Measurements from ENCODE around the gene SH2D1B. TPM values are rescaled to one million over a fixed set of nuclear protein-coding genes. Genes with fewer than 3 reads are reported as not detected.

The SH2D1B gene
- total and polyA plus RNA-seq, 2 donors (not counting 1 experiment from before 2014, with no cell fraction given) = 0.15 TPM

- DNase-seq = no peak
- no peaks in the 10 kb centered on the region for H3K9me3 Mint-ChIP-seq (ENCODE audit: insufficient read depth)
- WGBS (ENCODE audit: insufficient coverage) = 98% methylated on average over 8 of the region's 10 CpGs
- TF ChIP-seq EZH2 (IDR thresholded peaks at IDR 0.05; ENCODE audit: borderline replicate concordance, insufficient read depth, low read depth, low read length, poor library complexity, severe bottlenecking) (no peak), CTCF (IDR thresholded peaks at IDR 0.05) (no peak)
- CTCF ChIA-PET = no interaction called here
- Histone ChIP-seq H2AFZ (ENCODE audit: insufficient read depth, low read depth, low read length, poor library complexity, severe bottlenecking) (no peak overlapping the region), H3K36me3 (replicated peaks in 1 of 2; ENCODE audit: control extremely low read depth in 1 of 2, control insufficient read depth in 1 of 2, extremely low read depth in 1 of 2, insufficient read depth in 2 of 2, low read length in 1 of 2) (no peaks in the 10 kb centered on the region), H3K9ac (ENCODE audit: low read length) (no peak overlapping the region), H3K9me3 (ENCODE audit: control extremely low read depth in 1 of 3, control insufficient read depth in 2 of 3, insufficient read depth in 1 of 3, low read length in 2 of 3) (no peaks in the 10 kb centered on the region), H4K20me1 (ENCODE audit: control insufficient read depth, insufficient read depth, low read length, poor library complexity, severe bottlenecking) (no peaks in the 10 kb centered on the region), H3K4me3 (ENCODE audit: control extremely low read depth in 1 of 5, extremely low read depth in 1 of 5, insufficient read depth in 1 of 5, low read depth in 2 of 5, low read length in 4 of 5) (no peak overlapping the region), H3K4me2 (replicated peaks; ENCODE audit: low read depth, low read length, poor library complexity, severe bottlenecking) (no peak overlapping the region), H3K27me3 (replicated peaks in 1 of 4; ENCODE audit: control extremely low read depth in 1 of 4, control insufficient read depth in 3 of 4, insufficient read depth in 4 of 4, low read length in 3 of 4) (peaks cover 0 to 8% (median 2%) of the 10 kb centered on the region in 4 experiments), H3K4me1 (ENCODE audit: control insufficient read depth in 2 of 2, insufficient read depth in 2 of 2, low read length in 2 of 2) (no peaks in the 10 kb centered on the region), H3K27ac (ENCODE audit: low read length in 2 of 2) (no peak overlapping the region), H3K79me2 (ENCODE audit: control insufficient read depth, insufficient read depth, low read length) (no peaks in the 10 kb centered on the region)
- H3K4me1 Mint-ChIP-seq = no peaks in the 10 kb centered on the region
- H3K27ac Mint-ChIP-seq = no peak overlapping the region
- ATAC-seq (ENCODE audit: low read depth) = no peak
- peaks cover 50% of the 10 kb centered on the region for H3K27me3 Mint-ChIP-seq
- H3K4me3 Mint-ChIP-seq = no peak overlapping the region
- intact Hi-C loops (cut with micrococcal nuclease) = no loop called here
- POLR2A ChIA-PET = no interaction called here
Measured at GRCh38 chr1:162400790-162401355, 11.1 kb downstream of the SH2D1B start.

GRCh38 chr1:162398999-162399580 lies 12.8 kb downstream of the SH2D1B start:
- Histone ChIP-seq H3K4me3 (ENCODE audit: control extremely low read depth in 1 of 5, extremely low read depth in 1 of 5, insufficient read depth in 1 of 5, low read depth in 2 of 5, low read length in 4 of 5) (no peak overlapping the region), H4K20me1 (ENCODE audit: control insufficient read depth, insufficient read depth, low read length, poor library complexity, severe bottlenecking) (no peaks in the 10 kb centered on the region), H3K27me3 (replicated peaks in 1 of 4; ENCODE audit: control extremely low read depth in 1 of 4, control insufficient read depth in 3 of 4, insufficient read depth in 4 of 4, low read length in 3 of 4) (peaks cover 0 to 8% (median 2%) of the 10 kb centered on the region in 4 experiments), H3K4me1 (ENCODE audit: control insufficient read depth in 2 of 2, insufficient read depth in 2 of 2, low read length in 2 of 2) (no peaks in the 10 kb centered on the region), H2AFZ (ENCODE audit: insufficient read depth, low read depth, low read length, poor library complexity, severe bottlenecking) (no peak overlapping the region), H3K9me3 (ENCODE audit: control extremely low read depth in 1 of 3, control insufficient read depth in 2 of 3, insufficient read depth in 1 of 3, low read length in 2 of 3) (no peaks in the 10 kb centered on the region), H3K9ac (ENCODE audit: low read length) (no peak overlapping the region), H3K79me2 (ENCODE audit: control insufficient read depth, insufficient read depth, low read length) (no peaks in the 10 kb centered on the region), H3K27ac (ENCODE audit: low read length in 2 of 2) (no peak overlapping the region), H3K4me2 (replicated peaks; ENCODE audit: low read depth, low read length, poor library complexity, severe bottlenecking) (no peak overlapping the region), H3K36me3 (replicated peaks in 1 of 2; ENCODE audit: control extremely low read depth in 1 of 2, control insufficient read depth in 1 of 2, extremely low read depth in 1 of 2, insufficient read depth in 2 of 2, low read length in 1 of 2) (no peaks in the 10 kb centered on the region)
- DNase-seq (no peak), ATAC-seq (ENCODE audit: low read depth) (no peak)
- Mint-ChIP-seq H3K27ac (no peak overlapping the region), H3K4me1 (no peaks in the 10 kb centered on the region), H3K4me3 (no peak overlapping the region), H3K27me3 (peaks cover 51% of the 10 kb centered on the region), H3K9me3 (ENCODE audit: insufficient read depth) (no peaks in the 10 kb centered on the region)
- intact Hi-C loops (cut with micrococcal nuclease) = no loop called here
- CTCF ChIA-PET = no interaction called here
- WGBS (ENCODE audit: insufficient coverage) = 100% methylated on average over 3 of the region's 8 CpGs
- POLR2A ChIA-PET = no interaction called here
- TF ChIP-seq EZH2 (IDR thresholded peaks at IDR 0.05; ENCODE audit: borderline replicate concordance, insufficient read depth, low read depth, low read length, poor library complexity, severe bottlenecking) (no peak), CTCF (IDR thresholded peaks at IDR 0.05) (no peak)

Measured in B cell (primary cell).